ENCODE results near the gene TOGARAM2.

The TOGARAM2 gene

GRCh38 chr2:29070526-29070925, 89.4 kb downstream of the TOGARAM2 start:
- Histone ChIP-seq H3K9ac (no peak overlapping the region), H3K27me3 (ENCODE audit: control insufficient read depth, insufficient read depth, low read length) (no peaks in the 10 kb centered on the region), H3K4me2 (ENCODE audit: low read length) (no peak overlapping the region), H2AFZ (no peak overlapping the region), H3K36me3 (ENCODE audit: control insufficient read depth, insufficient read depth, low read length) (no peaks in the 10 kb centered on the region), H3K79me2 (no peaks in the 10 kb centered on the region), H3K27ac (no peak overlapping the region), H3K4me3 (ENCODE audit: low read depth, low read length) (no peak overlapping the region), H3K9me3 (ENCODE audit: control insufficient read depth, low read length) (no peaks in the 10 kb centered on the region), H3K4me1 (no peaks in the 10 kb centered on the region)
- TF ChIP-seq CTCF (IDR thresholded peaks at IDR 0.05), result no peak

DNA sequence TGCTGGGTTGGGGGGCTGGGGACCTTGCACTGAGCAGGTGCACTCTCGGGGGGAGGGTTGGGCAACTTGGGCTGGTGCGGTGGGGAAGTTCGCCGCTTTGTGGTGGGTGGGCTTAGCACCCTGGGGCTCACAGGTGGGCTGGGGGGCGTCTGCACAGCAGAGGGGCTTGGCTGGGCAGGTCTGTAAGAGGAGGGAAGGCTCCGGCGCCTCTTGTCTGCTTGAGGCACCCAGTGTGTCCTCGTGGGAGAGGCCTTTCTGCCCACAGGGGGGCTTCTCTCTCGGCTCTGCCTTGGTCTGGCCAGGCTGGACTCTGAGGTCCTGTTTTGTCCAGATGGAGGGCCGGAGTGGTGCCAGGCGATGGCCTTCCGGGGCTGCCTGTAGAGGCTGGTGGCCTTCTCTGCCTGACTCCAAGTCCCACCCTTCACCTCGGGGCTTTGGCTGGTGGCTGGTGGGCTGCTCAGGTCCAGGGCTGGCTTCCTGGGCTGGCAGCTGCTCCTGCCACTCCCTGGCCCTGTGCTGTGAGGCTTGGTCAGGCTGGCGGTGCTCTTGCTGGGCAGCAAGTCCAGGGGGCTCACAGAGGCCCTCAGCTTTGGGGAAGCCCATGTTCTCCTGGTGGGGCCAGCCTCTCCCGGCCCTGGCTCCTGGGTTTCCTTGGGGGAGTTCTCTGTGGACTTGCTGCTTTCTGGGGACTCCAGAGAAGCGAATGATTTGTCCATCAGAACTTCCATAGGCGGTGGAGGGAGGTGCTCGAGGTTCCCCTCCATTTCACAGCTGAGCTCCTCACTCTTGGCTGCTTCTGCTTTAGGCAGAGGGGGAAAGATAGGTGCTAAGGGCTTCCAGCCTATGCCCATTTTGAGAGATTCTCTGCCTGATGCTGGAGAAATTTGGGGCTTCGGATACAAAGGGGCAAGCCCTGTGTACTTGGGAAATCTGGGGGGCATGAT, 90.2 kb downstream of the TOGARAM2 start:
- Histone ChIP-seq H3K9me3 (ENCODE audit: control insufficient read depth, low read length) (no peaks in the 10 kb centered on the region), H3K4me1 (no peaks in the 10 kb centered on the region), H3K9ac (no peak overlapping the region)

GRCh38 chr2:29072251-29072650, 91.2 kb downstream of the TOGARAM2 start:
- Histone ChIP-seq H3K27ac (no peak overlapping the region), H3K4me3 (ENCODE audit: low read depth, low read length) (no peak overlapping the region), H2AFZ (no peak overlapping the region), H3K79me2 (no peaks in the 10 kb centered on the region), H3K4me1 (no peaks in the 10 kb centered on the region), H3K4me2 (ENCODE audit: low read length) (no peak overlapping the region), H3K9me3 (ENCODE audit: control insufficient read depth, low read length) (no peaks in the 10 kb centered on the region), H3K27me3 (ENCODE audit: control insufficient read depth, insufficient read depth, low read length) (no peaks in the 10 kb centered on the region), H3K9ac (no peak overlapping the region), H3K36me3 (ENCODE audit: control insufficient read depth, insufficient read depth, low read length) (no peaks in the 10 kb centered on the region)
- TF ChIP-seq CTCF (IDR thresholded peaks at IDR 0.05), result no peak

More for the DNA sequence above, 90.2 kb downstream of the TOGARAM2 start:
- Histone ChIP-seq H3K27ac (no peak overlapping the region), H3K4me2 (ENCODE audit: low read length) (no peak overlapping the region), H3K79me2 (no peaks in the 10 kb centered on the region), H3K4me3 (ENCODE audit: low read depth, low read length) (no peak overlapping the region), H2AFZ (no peak overlapping the region), H3K27me3 (ENCODE audit: control insufficient read depth, insufficient read depth, low read length) (no peaks in the 10 kb centered on the region), H3K36me3 (ENCODE audit: control insufficient read depth, insufficient read depth, low read length) (no peaks in the 10 kb centered on the region)
- TF ChIP-seq CTCF (IDR thresholded peaks at IDR 0.05), result no peak

- no peak overlapping the region for H3K9ac ChIP-seq
Measured at GRCh38 chr2:29072971-29073725, 92.0 kb downstream of the TOGARAM2 start.

More at GRCh38 chr2:29072971-29073725, 92.0 kb downstream of the TOGARAM2 start:
- Histone ChIP-seq H2AFZ (no peak overlapping the region), H3K27me3 (ENCODE audit: control insufficient read depth, insufficient read depth, low read length) (no peaks in the 10 kb centered on the region), H3K4me3 (ENCODE audit: low read depth, low read length) (no peak overlapping the region), H3K27ac (no peak overlapping the region), H3K4me1 (no peaks in the 10 kb centered on the region), H3K36me3 (ENCODE audit: control insufficient read depth, insufficient read depth, low read length) (no peaks in the 10 kb centered on the region), H3K9me3 (ENCODE audit: control insufficient read depth, low read length) (no peaks in the 10 kb centered on the region), H3K79me2 (no peaks in the 10 kb centered on the region), H3K4me2 (ENCODE audit: low read length) (no peak overlapping the region)
- no peak for TF ChIP-seq CTCF (IDR thresholded peaks at IDR 0.05)
